Endodermal cell (in vitro differentiated cells): ENCODE data around the gene ATP2A3. TPM values are rescaled to one million over a fixed set of nuclear protein-coding genes. Genes with fewer than 3 reads are reported as not detected.

Experiments used
- DNase-seq: peaks from one replicate; pipeline ENCODE4 v3.0.0-alpha.2; 2017
- H3K27ac ChIP-seq: 2 replicates; pipeline ENCODE4 v1.5.1; 2013; ENCODE audit warnings: mild to moderate bottlenecking, low read depth, low read length, moderate library complexity
- H3K27me3 ChIP-seq: 2 replicates; pipeline ENCODE4 v1.6.1; 2013; ENCODE audit warnings: mild to moderate bottlenecking, low read length, moderate library complexity; ENCODE audit not compliant: insufficient read depth, control insufficient read depth, poor library complexity, severe bottlenecking
- H3K36me3 ChIP-seq: 2 replicates; pipeline ENCODE4 v1.7.0; 2013; ENCODE audit warnings: mild to moderate bottlenecking, low read length, moderate library complexity; ENCODE audit not compliant: control insufficient read depth, insufficient read depth
- H3K4me1 ChIP-seq: one replicate; pipeline ENCODE4 v1.7.0; 2013; ENCODE audit warnings: low read length; ENCODE audit not compliant: control insufficient read depth, insufficient read depth
- H3K4me3 ChIP-seq: 2 replicates; pipeline ENCODE4 v1.5.1; 2013; ENCODE audit warnings: mild to moderate bottlenecking, low read length, moderate library complexity
- H3K9ac ChIP-seq: 2 replicates; pipeline ENCODE4 v1.6.1; 2013; ENCODE audit warnings: mild to moderate bottlenecking, low read length, moderate library complexity; ENCODE audit not compliant: poor library complexity, severe bottlenecking; ENCODE audit errors: extremely low read depth
- H3K9me3 ChIP-seq: 2 replicates; pipeline ENCODE4 v1.6.1; 2013; ENCODE audit warnings: mild to moderate bottlenecking, low read length, moderate library complexity; ENCODE audit not compliant: control insufficient read depth
- H3K27ac Mint-ChIP-seq: 2 replicates; pipeline ENCODE4 v1.8.0; 2020; ENCODE audit warnings: mixed read lengths
- H3K27me3 Mint-ChIP-seq: 2 replicates; pipeline ENCODE4 v1.8.0; 2021; ENCODE audit warnings: mild to moderate bottlenecking, mixed read lengths; ENCODE audit not compliant: insufficient read depth
- H3K36me3 Mint-ChIP-seq: 2 replicates; pipeline ENCODE4 v1.8.0; 2020; ENCODE audit warnings: low read depth, mixed read lengths
- H3K4me1 Mint-ChIP-seq: 2 replicates; pipeline ENCODE4 v1.8.0; 2020; ENCODE audit warnings: mixed read lengths
- H3K4me3 Mint-ChIP-seq: 2 replicates; pipeline ENCODE4 v1.8.0; 2020; ENCODE audit warnings: mild to moderate bottlenecking, moderate library complexity, mixed read lengths
- H3K9me3 Mint-ChIP-seq: 2 replicates; pipeline ENCODE4 v1.8.0; 2020; ENCODE audit warnings: mild to moderate bottlenecking, mixed read lengths
- WGBS, 2 experiments: methylation state at CpG; one replicate each; pipeline versions ENCODE4 v1.1.5 to v1.1.7; 2013; ENCODE audit warnings: missing lambda C conversion rate in 2 of 2, mixed read lengths in 1 of 2; ENCODE audit not compliant: insufficient coverage in 1 of 2, insufficient read length in 1 of 2; 5-methylcytosine and 5-hydroxymethylcytosine counted together
- total RNA-seq, 2 donors: library from RNA; stranded (reverse); fragmentation: NEBNext Ultra II Directional in 1 of 2; extraction: Animal tissue kit (Norgen Biotek cat#: 25700) in 1 of 2; gene quantifications; 2 replicates in 1 of 2; 3 replicates in 1 of 2; pipeline ENCODE4 v1.2.1, GENCODE V29; 2021
- TF ChIP-seq, protein P1 (sequence below): fragments of 200-600 bp; sonication (generic); conservative IDR thresholded peaks from 2 replicates; pipeline ENCODE4 v1.5.0; 2021; ENCODE audit warnings: antibody characterized with exemption, mild to moderate bottlenecking

The ATP2A3 gene
- total RNA-seq, 2 donors from 2014 or later = 1.4 to 3.7 TPM

DNA sequence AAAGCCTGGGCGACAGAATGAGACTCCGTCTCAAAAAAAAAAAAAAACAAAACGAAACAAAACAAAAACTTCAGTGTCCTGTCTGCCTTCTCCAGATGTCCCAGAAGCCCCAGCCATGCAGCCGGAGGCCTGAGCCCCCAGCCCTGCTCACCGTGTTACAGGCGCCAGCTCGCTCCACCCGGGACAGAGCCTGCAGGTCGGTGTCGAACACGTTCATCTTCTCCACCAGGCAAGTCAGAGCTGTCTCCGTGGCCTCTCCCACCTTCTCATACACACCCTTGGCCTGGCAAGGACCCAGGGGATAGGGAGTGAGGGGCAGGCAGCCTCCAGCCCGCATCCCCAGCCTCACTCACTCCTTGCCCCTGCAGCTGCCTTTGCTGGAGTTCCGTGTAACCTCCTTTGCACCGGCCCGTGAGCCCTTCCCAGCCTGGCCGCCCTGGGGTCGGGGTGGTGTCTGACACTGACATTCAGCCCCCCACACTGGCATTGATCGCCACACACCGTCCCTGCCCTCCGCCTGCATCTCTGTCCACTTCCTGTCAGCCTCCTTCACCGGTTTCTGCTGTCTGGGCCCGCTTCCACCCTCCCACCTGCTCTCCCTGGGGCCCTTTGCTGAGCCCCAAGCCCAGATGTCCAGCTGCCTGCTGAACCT, 20.9 kb downstream of the ATP2A3 start:
- WGBS, 2 experiments = 91 to 93% methylated on average over 12 to 23 of the region's 23 CpGs
- Histone ChIP-seq H3K4me3 (no peak overlapping the region), H3K27ac (no peak overlapping the region), H3K9ac (no peak overlapping the region), H3K9me3 (no peaks in the 10 kb centered on the region), H3K36me3 (no peaks in the 10 kb centered on the region), H3K4me1 (no peaks in the 10 kb centered on the region), H3K27me3 (peaks cover 12% of the 10 kb centered on the region)
- H3K9me3 Mint-ChIP-seq = no peaks in the 10 kb centered on the region
- H3K4me1 Mint-ChIP-seq = no peaks in the 10 kb centered on the region
- DNase-seq = peak; percentile 48
- TF ChIP-seq, protein P1, sequence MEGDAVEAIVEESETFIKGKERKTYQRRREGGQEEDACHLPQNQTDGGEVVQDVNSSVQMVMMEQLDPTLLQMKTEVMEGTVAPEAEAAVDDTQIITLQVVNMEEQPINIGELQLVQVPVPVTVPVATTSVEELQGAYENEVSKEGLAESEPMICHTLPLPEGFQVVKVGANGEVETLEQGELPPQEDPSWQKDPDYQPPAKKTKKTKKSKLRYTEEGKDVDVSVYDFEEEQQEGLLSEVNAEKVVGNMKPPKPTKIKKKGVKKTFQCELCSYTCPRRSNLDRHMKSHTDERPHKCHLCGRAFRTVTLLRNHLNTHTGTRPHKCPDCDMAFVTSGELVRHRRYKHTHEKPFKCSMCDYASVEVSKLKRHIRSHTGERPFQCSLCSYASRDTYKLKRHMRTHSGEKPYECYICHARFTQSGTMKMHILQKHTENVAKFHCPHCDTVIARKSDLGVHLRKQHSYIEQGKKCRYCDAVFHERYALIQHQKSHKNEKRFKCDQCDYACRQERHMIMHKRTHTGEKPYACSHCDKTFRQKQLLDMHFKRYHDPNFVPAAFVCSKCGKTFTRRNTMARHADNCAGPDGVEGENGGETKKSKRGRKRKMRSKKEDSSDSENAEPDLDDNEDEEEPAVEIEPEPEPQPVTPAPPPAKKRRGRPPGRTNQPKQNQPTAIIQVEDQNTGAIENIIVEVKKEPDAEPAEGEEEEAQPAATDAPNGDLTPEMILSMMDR = no peak
- no peaks in the 10 kb centered on the region for H3K36me3 Mint-ChIP-seq
- no peak overlapping the region for H3K27ac Mint-ChIP-seq
- H3K4me3 Mint-ChIP-seq = no peak overlapping the region
- peaks cover 21% of the 10 kb centered on the region for H3K27me3 Mint-ChIP-seq

DNA sequence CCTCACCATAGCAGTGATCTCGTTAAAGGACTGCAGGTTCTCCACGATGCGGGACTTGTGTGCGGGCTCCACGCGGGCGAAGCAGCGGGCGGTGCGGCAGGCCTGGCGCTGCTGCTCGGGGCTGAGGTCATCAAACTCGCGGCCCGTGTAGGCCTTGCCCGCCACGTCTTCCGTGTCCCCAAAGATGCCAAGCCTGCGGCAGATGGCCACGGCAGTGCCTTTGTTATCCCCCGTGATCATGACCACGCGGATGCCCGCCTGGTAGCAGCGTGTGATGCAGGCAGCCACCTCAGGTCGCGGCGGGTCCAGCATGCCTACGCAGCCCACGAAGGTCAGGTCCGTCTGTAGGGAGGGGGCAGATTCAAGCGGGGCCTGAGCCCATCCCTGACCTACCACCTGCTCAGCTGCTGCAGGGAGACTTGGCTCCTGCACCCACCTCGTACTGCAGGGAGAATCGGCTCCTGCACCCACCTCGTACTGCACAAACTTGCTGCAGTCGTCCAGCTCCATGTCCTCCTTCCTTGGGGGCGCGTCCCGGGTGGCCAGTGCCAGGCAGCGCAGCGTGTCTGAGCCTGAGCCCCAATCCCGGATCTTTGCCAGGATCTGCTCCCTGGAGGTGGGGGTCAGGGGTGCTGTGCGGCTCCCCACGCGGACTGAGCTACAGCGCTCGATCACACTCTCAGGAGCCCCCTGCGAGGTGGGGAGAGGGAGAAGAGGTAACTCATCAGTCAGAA, 23.1 kb downstream of the ATP2A3 start:
- Mint-ChIP-seq H3K27ac (no peak overlapping the region), H3K36me3 (no peaks in the 10 kb centered on the region), H3K4me3 (no peak overlapping the region), H3K27me3 (peaks cover 21% of the 10 kb centered on the region), H3K4me1 (no peaks in the 10 kb centered on the region), H3K9me3 (no peaks in the 10 kb centered on the region)
- H3K4me3 ChIP-seq = no peak overlapping the region
- H3K27ac ChIP-seq = no peak overlapping the region
- TF ChIP-seq, protein P1 = no peak
- 94 to 97% methylated on average over 33 to 48 of the region's 48 CpGs for WGBS, 2 experiments
- no peaks in the 10 kb centered on the region for H3K9me3 ChIP-seq
- no peaks in the 10 kb centered on the region for H3K36me3 ChIP-seq
- H3K27me3 ChIP-seq = peaks cover 12% of the 10 kb centered on the region
- no peak for DNase-seq
- no peak overlapping the region for H3K9ac ChIP-seq
- no peaks in the 10 kb centered on the region for H3K4me1 ChIP-seq

DNA sequence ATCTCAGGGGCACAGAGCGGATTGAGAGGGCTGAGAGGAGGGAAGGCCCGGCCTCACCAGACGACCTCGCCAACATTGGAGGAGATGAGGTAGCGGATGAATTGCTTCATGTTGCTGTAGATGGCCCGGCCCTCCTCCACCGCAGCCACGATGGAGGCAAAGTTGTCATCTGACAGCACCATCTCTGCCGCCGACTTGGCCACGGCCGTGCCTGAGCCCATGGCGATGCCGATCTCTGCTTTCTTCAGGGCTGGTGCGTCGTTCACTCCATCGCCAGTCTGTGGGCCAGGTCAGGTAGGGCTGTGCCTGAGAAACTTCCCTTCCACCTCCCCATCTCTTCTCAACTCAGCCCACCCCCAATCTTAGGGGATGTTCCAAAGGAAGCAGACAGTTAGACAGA, 26.9 kb downstream of the ATP2A3 start:
- H3K36me3 ChIP-seq = no peaks in the 10 kb centered on the region
- no peak for DNase-seq
- no peaks in the 10 kb centered on the region for H3K4me1 ChIP-seq
- 94 to 97% methylated on average over 15 to 17 of the region's 17 CpGs for WGBS, 2 experiments
- Mint-ChIP-seq H3K4me1 (no peaks in the 10 kb centered on the region), H3K36me3 (no peaks in the 10 kb centered on the region), H3K27me3 (no peaks in the 10 kb centered on the region), H3K9me3 (no peaks in the 10 kb centered on the region), H3K27ac (no peak overlapping the region), H3K4me3 (no peak overlapping the region)
- no peak overlapping the region for H3K9ac ChIP-seq
- H3K27me3 ChIP-seq = no peaks in the 10 kb centered on the region
- H3K4me3 ChIP-seq = no peak overlapping the region
- TF ChIP-seq, protein P1 = no peak
- H3K9me3 ChIP-seq = no peaks in the 10 kb centered on the region
- H3K27ac ChIP-seq = no peak overlapping the region
